HG02973 (cell line): ENCODE data around the gene EDNRA.
A peak's percentile ranks its signal among the peaks of the same experiment; 100 is the strongest.

ENCODE experiments used
- ATAC-seq: cut with Tn5 transposase; IDR thresholded peaks from one replicate; pipeline ENCODE4 v1.9.1; 2021; ENCODE audit warnings: moderate library complexity; ENCODE audit not compliant: unreplicated experiment

EDNRA gene

GRCh38 chr4:147586637-147587036 lies 105.7 kb downstream of the EDNRA start:
- ATAC-seq = peak; percentile 70

- ATAC-seq = no peak
Measured at GRCh38 chr4:147587041-147587440, 106.1 kb downstream of the EDNRA start.

- ATAC-seq = no peak
Measured at GRCh38 chr4:147589586-147589985, 108.7 kb downstream of the EDNRA start.

- peak; percentile 57 for ATAC-seq
Measured at GRCh38 chr4:147590249-147590920, 109.5 kb downstream of the EDNRA start.

GRCh38 chr4:147591106-147591505 lies 110.2 kb downstream of the EDNRA start:
- no peak for ATAC-seq

- ATAC-seq = no peak
Measured at GRCh38 chr4:147594107-147594506, 113.2 kb downstream of the EDNRA start.
